Astrocyte of the cerebellum (primary cell): ENCODE data around the gene FRAS1.
"Not testable (repeated sequence)": the region's sequence is repeated elsewhere in the genome, so short reads cannot be mapped to it uniquely, and the experiment has no call there.

Experiments used
- DNase-seq: peaks from one replicate; pipeline ENCODE4 v3.0.0-alpha.2; 2011; ENCODE audit warnings: low read depth
- H3K4me3 ChIP-seq: 2 replicates; pipeline ENCODE4 v1.5.1; 2011; ENCODE audit warnings: mild to moderate bottlenecking, low read depth, low read length, moderate library complexity
- CTCF ChIP-seq: IDR thresholded peaks from 2 replicates; pipeline ENCODE4 v1.5.1; 2012; ENCODE audit warnings: low read length, low read depth, moderate library complexity, mild to moderate bottlenecking; ENCODE audit errors: missing control alignments
- in situ Hi-C: cut with HindIII; loops from 2 replicates; pipeline ENCODE4 v1.10.0; 2017; ENCODE audit warnings: low sequenced_read_pairs

The FRAS1 gene

GRCh38 chr4:78459327-78459726 lies 402.2 kb downstream of the FRAS1 start:
- TF ChIP-seq CTCF = no peak
- in situ Hi-C loops = no loop called here
- H3K4me3 ChIP-seq = no peak overlapping the region
- DNase-seq = no peak

GRCh38 chr4:78460368-78460767 lies 403.2 kb downstream of the FRAS1 start:
- H3K4me3 ChIP-seq = no peak overlapping the region
- TF ChIP-seq CTCF = no peak
- in situ Hi-C loops = no loop called here
- DNase-seq = no peak

GRCh38 chr4:78464265-78464664 lies 407.1 kb downstream of the FRAS1 start:
- TF ChIP-seq CTCF = no peak

GRCh38 chr4:78467223-78467622 lies 410.1 kb downstream of the FRAS1 start:
- H3K4me3 ChIP-seq, in situ Hi-C loops, DNase-seq: not testable (repeated sequence)

More at GRCh38 chr4:78464265-78464664, 407.1 kb downstream of the FRAS1 start:
- in situ Hi-C loops = no loop called here
- H3K4me3 ChIP-seq = no peak overlapping the region
- DNase-seq = no peak

GRCh38 chr4:78468272-78468671 lies 411.1 kb downstream of the FRAS1 start:
- no peak for TF ChIP-seq CTCF
- in situ Hi-C loops = no loop called here
- DNase-seq = no peak
- H3K4me3 ChIP-seq = no peak overlapping the region

GRCh38 chr4:78476108-78476704 lies 419.1 kb downstream of the FRAS1 start:
- in situ Hi-C loops = no loop called here
- H3K4me3 ChIP-seq = no peak overlapping the region
- TF ChIP-seq CTCF = no peak
- no peak for DNase-seq

GRCh38 chr4:78477276-78477675 lies 420.2 kb downstream of the FRAS1 start:
- TF ChIP-seq CTCF = no peak
- DNase-seq = no peak
- in situ Hi-C loops = no loop called here

More at GRCh38 chr4:78477276-78477675, 420.2 kb downstream of the FRAS1 start:
- no peak overlapping the region for H3K4me3 ChIP-seq
